Renal pelvis (tissue), 4 donors: ENCODE data around the gene IL13. TPM values are rescaled to one million over a fixed set of nuclear protein-coding genes. Genes with fewer than 3 reads are reported as not detected.

Source experiments
- DNase-seq: peaks from one replicate; pipeline ENCODE4 v3.0.0-alpha.2; 2013
- polyA plus RNA-seq, 3 donors: library from polyadenylated mRNA; unstranded; fragments of 120-200 nt; gene quantifications; one replicate each; pipeline ENCODE4 v1.2.1, GENCODE V29; 2013; ENCODE audit not compliant: insufficient read length in 3 of 3

The IL13 gene
- polyA plus RNA-seq, 3 donors, result 0.12 TPM; not detected in 2

DNA sequence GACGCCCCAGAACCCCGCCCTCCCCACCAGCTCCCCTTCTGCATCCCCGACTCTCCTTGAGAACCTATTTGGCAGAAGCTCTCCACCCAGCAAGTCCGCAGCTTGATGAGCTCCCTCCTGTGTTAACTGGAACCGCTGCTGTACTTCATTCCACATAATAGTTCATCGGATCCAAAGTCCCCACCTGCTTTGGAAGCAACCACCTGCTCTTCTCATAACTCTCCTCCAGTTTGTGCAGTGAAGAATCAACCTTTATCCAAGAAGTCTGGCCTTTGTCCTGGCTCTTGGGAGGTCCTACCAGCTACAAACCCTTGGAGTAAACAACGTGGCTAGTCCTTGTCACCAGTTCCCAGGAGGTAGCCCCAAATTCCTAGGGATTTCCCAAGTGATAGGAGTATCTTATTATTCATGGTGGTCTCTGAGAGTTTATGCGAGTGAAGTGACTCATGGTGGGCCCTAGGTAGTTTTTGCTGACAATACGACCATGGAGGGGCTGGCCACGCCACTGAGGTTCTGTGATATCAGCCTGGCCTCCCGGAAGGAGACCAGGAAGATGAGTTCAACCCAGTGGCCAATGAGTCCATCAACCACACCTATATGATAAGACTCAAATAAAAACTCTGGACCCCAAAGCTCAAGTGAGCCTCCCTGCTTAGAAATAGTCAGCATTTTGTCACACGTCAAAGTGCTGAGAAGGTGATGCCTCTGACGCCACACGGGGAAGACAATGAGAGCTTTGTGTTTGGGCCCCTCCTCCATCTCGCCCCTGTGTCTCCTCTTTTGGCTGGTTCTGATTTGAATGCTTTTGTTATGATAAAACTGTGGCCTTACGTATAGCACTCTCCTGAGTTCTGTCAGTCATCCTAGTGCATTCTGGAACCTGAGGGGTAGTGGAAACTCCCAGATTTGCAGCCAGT lies 12.3 kb downstream of the IL13 start:
- no peak for DNase-seq

DNA sequence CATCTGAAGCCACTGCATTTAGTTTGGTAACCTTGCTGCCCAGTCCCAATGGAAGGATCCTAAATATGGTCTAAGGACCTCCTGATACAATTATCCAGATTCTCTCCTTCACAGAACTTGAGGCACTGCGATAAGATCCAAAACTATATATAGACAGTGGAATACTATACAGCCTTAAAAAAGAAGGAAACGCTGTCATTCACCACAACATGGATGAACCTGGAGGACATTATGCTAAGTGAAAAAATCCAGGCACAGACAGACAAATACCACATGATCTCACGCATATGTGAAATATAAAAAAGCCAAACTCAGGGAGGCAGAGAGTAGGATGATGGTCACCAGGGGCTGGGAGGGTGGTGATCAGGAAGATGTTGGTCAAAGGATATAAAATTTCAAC lies 13.0 kb downstream of the IL13 start:
- no peak for DNase-seq

DNA sequence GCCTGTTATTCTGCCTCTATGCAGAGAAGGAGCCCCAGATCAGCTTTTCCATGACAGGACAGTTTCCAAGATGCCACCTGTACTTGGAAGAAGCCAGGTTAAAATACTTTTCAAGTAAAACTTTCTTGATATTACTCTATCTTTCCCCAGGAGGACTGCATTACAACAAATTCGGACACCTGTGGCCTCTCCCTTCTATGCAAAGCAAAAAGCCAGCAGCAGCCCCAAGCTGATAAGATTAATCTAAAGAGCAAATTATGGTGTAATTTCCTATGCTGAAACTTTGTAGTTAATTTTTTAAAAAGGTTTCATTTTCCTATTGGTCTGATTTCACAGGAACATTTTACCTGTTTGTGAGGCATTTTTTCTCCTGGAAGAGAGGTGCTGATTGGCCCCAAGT lies 15.5 kb downstream of the IL13 start:
- DNase-seq, result no peak

DNA sequence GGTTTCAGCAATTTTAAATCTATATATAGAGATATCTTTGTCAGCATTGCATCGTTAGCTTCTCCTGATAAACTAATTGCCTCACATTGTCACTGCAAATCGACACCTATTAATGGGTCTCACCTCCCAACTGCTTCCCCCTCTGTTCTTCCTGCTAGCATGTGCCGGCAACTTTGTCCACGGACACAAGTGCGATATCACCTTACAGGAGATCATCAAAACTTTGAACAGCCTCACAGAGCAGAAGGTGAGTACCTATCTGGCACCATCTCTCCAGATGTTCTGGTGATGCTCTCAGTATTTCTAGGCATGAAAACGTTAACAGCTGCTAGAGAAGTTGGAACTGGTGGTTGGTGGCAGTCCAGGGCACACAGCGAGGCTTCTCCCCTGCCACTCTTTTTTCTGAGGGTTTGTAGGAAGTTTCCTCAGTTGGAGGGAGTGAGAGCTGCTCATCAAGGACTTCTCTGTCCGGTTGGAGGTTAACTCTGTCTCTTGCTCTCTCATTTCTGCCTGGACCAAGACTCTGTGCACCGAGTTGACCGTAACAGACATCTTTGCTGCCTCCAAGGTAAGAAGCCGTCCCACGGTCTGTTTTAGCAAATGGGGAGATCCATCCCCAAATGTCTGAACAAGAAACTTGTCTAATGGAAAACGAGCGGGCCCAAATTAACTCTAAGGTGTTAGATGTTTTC lies 16.1 kb downstream of the IL13 start, which contains the start of gene IL4:
Gene IL4, plus strand, starts transcription at position 51 of the 692 bp plus-strand sequence. Its CDS starts 62 bp downstream, at position 113.
- DNase-seq, result no peak

GRCh38 chr5:132674671-132675506 lies 16.9 kb downstream of the IL13 start:
- no peak for DNase-seq

GRCh38 chr5:132675936-132676689 lies 18.1 kb downstream of the IL13 start:
- DNase-seq, result no peak

DNA sequence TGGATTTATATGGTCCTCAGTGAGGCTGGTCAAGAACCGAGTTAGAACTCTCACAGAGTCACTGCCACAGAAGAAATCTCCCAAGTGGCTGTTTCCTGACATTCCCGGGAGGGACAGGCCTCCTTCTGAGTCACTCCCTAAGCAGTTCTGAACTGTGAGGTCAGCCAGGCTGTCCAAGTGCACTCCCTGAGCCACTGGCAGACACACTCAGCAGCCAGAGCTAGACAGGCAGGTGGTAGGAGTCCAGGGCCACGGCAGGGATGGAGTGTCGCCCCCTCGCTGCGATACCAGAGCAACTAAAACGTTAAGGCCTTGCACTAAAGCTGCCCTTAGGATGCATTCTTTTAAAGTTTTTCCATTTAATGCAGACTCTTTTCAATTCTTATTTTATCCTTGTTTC lies 19.2 kb downstream of the IL13 start:
- no peak for DNase-seq

DNA sequence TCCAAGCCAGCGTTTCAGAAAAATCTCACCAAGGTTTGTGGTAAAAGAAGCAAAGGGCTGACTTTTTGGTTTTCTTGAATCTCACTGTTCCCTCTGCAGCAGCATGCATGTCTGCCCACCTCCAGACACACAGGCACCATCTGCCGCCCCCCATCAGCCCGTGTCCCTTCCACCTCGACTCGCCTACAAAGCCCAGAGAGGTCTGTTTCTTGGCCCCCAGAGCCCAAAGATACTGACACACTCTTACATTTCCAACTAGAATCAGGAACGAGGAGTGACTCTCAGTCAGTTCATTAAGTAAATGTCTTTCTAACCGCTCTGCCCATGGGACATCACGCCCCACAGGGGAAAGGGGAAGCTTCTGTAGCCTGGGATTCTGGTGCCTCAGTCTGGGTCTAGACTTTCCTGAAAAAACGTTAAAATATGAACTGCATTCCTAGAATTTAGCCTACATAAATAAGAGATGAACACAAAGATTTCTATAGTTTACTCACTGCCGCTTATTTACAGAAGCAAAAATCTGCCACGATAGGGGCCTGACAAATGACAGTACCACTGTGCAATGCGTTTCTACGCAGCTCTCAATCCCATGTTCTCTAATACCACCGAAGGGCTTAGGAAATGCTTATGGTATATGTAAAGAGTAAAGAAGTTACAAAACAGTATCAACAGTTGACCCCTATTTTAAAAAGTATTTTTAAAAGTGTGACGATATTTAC lies 19.9 kb downstream of the IL13 start:
- no peak for DNase-seq

DNA sequence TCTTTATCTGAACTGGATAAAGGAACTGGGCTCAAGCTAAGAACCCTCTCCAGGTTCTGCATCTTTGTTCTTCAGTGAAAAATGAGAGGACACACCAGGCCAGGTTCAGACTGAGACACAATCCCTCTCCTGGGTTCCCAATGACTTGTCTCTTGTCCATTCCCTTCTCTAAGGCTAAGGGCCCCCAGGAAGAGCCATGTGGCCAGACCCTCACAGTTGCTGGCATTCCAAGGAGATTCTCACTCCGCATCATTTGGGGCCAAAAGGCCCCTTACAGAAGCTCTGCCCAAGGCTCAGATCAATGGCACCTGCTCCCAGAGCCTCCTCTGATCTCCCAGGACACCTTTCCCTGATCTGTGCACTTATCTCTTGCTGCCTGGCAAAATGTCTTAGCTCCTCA lies 20.8 kb downstream of the IL13 start:
- no peak for DNase-seq

DNA sequence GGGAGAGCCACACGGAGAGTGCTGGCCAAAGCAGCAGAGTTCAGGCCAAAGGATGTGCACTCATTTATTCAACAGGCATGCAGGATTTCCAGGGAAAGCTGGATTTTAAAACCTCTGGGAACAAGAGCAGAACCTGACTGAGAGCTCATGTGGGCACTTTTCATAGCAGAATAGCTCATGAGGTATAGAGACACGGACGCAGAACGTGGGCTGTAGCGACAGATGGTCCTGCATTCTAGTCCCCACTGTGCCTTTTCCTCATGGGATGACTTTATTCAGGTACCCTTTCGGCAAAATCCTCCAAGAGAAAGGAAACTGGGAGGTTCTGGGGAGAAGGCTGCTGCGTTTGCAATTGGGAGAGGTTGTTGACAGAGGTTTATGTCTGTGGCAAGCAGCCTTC lies 21.2 kb downstream of the IL13 start:
- no peak for DNase-seq

DNA sequence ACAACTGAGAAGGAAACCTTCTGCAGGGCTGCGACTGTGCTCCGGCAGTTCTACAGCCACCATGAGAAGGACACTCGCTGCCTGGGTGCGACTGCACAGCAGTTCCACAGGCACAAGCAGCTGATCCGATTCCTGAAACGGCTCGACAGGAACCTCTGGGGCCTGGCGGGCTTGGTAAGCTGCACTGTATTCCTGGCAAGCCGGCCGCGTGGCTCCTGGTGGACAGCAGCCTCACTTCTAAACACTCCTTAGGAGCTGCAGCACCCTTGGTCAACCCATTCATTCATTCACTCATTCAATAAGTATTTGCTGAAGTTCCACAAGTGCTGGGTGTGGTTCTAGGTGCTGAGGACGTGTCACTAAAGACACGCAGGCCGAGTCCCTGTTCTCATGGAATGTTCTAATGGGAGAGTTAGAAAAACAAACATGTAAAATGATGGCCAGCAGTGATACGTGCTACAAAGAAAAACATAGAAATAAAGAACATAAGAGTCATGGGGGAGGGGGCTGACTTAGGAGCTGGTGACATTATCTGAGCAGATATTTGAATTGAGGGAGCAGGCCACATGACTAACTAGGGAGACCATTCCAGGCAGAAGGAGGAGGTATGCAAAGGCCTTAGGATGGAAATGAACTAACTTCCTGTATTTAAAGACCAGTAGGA lies 21.9 kb downstream of the IL13 start:
- DNase-seq, result no peak

GRCh38 chr5:132680780-132681475 lies 23.0 kb downstream of the IL13 start:
- DNase-seq, result no peak

- no peak for DNase-seq
Observed at GRCh38 chr5:132681476-132681831, 23.5 kb downstream of the IL13 start.

DNA sequence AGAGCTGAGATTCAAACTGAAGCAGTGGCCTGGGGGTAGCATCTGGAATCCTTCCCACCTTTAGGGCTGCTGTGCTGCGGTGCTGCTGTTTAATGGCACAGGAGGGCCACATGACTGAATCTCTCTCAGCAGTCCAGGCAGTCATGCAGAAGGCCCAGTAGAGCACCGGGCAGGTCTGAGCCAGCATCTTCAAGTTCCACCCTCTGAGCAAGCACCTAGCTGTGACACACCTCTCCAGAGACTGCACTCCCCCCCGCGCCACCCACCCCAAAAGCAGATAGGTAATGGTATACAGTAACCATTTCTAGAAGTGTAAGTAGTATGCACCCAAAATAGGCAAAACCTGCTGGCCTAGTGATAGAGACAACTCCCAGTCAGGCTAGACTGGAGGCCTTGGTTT lies 24.0 kb downstream of the IL13 start:
- no peak for DNase-seq

- no peak for DNase-seq
Observed at GRCh38 chr5:132684491-132684890, 26.5 kb downstream of the IL13 start.

DNA sequence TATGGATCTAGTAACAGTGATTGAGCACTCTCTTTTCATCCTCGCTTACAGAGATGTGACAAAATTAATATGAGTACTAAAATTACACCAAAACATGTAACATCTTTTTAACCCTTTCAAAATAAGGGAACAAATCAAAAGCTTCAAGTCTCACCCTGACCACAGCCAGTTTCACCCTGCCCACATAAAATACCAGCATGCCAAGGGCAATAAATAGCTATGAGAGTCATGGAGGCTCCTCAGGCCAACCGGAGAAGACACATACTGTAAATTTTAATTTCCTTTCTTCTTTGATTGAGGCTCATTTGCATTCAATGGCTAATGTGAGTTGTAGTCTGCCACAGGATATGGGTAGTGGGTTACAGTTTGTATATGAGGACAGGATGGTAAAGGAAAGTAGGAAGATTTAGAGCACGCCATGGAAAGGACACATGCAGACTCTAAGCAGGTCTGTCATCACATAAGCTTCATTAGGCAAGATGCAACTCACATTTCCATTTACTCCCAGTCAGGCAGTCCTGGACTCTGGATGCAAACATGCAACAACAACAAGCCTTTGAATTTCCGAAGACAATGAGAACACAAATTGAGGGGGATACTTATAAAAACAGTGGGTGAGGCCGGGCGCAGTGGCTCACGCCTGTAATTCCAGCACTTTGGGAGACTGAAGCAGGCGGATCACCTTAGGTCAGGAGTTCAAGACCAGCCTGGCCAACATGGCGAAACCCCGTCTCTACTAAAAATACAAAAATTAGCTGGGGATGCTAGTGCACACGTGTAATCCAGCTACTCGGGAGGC lies 27.1 kb downstream of the IL13 start:
- no peak for DNase-seq

DNA sequence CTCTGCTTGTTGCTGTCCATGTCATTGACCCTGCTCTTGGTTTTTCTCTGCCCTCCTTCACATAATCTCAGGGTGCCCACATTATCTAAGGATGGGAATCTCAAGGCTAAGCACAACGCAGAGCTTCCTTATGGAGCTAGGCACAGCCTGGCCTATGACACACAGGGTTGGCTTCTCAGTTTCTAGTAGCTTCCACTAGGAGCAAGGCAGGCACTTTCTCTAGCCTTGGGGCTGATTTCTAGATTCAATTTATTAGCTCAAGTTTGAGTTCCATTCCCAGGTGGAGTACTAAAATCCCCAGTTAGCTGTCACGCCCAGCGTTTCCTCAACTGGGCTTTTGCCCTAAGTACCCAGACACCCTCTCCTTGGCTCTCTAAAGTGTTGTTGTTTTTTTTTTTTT lies 28.2 kb downstream of the IL13 start:
- no peak for DNase-seq

- no peak for DNase-seq
Observed at GRCh38 chr5:132687995-132688394, 30.0 kb downstream of the IL13 start.
